Suprapubic skin (tissue), 4 donors: ENCODE data around the gene MTERF2. TPM values are rescaled to one million over a fixed set of nuclear protein-coding genes. Genes with fewer than 3 reads are reported as not detected.

Source experiments
- DNase-seq, 2 donors: peaks; one replicate each; pipeline ENCODE4 v3.0.0-alpha.2; 2019; ENCODE audit warnings: low spot score in 2 of 2
- H3K27ac ChIP-seq: fragments of 200-600 bp; sonication (generic); one replicate; pipeline ENCODE4 v1.5.1; 2019
- H3K27me3 ChIP-seq: fragments of 200-600 bp; sonication (generic); one replicate; pipeline ENCODE4 v1.5.1; 2019
- H3K36me3 ChIP-seq: fragments of 200-600 bp; sonication (generic); one replicate; pipeline ENCODE4 v1.5.1; 2019
- H3K4me1 ChIP-seq: fragments of 200-600 bp; sonication (generic); one replicate; pipeline ENCODE4 v1.5.1; 2019
- H3K4me3 ChIP-seq: fragments of 200-600 bp; sonication (generic); one replicate; pipeline ENCODE4 v1.5.1; 2019; ENCODE audit warnings: mild to moderate bottlenecking
- H3K9me3 ChIP-seq: fragments of 200-600 bp; sonication (generic); one replicate; pipeline ENCODE4 v1.5.1; 2019
- CTCF ChIP-seq, 2 donors: fragments of 200-600 bp in 1 of 2; fragments of 450-650 bp in 1 of 2; sonication (generic) in 1 of 2; IDR thresholded peaks; one replicate each; pipeline ENCODE4 v1.5.1; 2016 to 2019; ENCODE audit warnings: antibody characterized with exemption in 2 of 2, mild to moderate bottlenecking in 1 of 2, moderate library complexity in 1 of 2
- EP300 ChIP-seq: sonication (generic); formaldehyde crosslinking; IDR thresholded peaks from one replicate; pipeline ENCODE4 v1.6.1; 2017; ENCODE audit warnings: antibody characterized with exemption
- POLR2A ChIP-seq, 2 donors: fragments of 450-650 bp; IDR thresholded peaks; one replicate each; pipeline ENCODE4 v1.6.1; 2017; ENCODE audit warnings: antibody characterized with exemption in 2 of 2, mild to moderate bottlenecking in 2 of 2, moderate library complexity in 2 of 2
- POLR2AphosphoS5 ChIP-seq, 3 donors: sonication (generic); formaldehyde crosslinking; IDR thresholded peaks; one replicate each; pipeline ENCODE4 v1.6.1; 2017; ENCODE audit warnings: antibody characterized with exemption in 3 of 3
- WGBS: methylation state at CpG from one replicate; pipeline ENCODE4 v1.1.5; 2018; 5-methylcytosine and 5-hydroxymethylcytosine counted together
- total RNA-seq, 4 donors: library from RNA; depleted of rRNA; stranded (reverse); fragments of >200 nt; gene quantifications; one replicate each; pipeline ENCODE4 v1.1.0, GENCODE V29; 2016

The MTERF2 gene
- total RNA-seq, 4 donors from 2014 or later = 9.4 to 20.7 (median 16.3) TPM

GRCh38 chr12:106975993-106976658 lies 10.8 kb downstream of the MTERF2 start:
- no peak overlapping the region for H3K27ac ChIP-seq
- no peak for DNase-seq

GRCh38 chr12:106975098-106975497 lies 11.8 kb downstream of the MTERF2 start:
- Histone ChIP-seq H3K27ac (no peak overlapping the region), H3K9me3 (no peaks in the 10 kb centered on the region), H3K4me3 (no peak overlapping the region), H3K4me1 (peaks cover 17% of the 10 kb centered on the region), H3K36me3 (peaks cover 11% of the 10 kb centered on the region), H3K27me3 (no peaks in the 10 kb centered on the region)
- no peak for DNase-seq
- TF ChIP-seq EP300 (no peak), POLR2A (IDR thresholded peaks at IDR 0.05) (no peak), POLR2AphosphoS5 (IDR thresholded peaks at IDR 0.05) (no peak), CTCF (IDR thresholded peaks at IDR 0.05) (no peak)
- WGBS = 95% methylated on average over 8 of the region's 8 CpGs

More at GRCh38 chr12:106975993-106976658, 10.8 kb downstream of the MTERF2 start:
- peaks cover 6% of the 10 kb centered on the region for H3K36me3 ChIP-seq
- no peaks in the 10 kb centered on the region for H3K9me3 ChIP-seq
- H3K27me3 ChIP-seq = no peaks in the 10 kb centered on the region
- no peak overlapping the region for H3K4me3 ChIP-seq
- peaks cover 17% of the 10 kb centered on the region for H3K4me1 ChIP-seq
- 87% methylated on average over 3 of the region's 3 CpGs for WGBS
- TF ChIP-seq EP300 = no peak
- TF ChIP-seq POLR2AphosphoS5 (IDR thresholded peaks at IDR 0.05) = no peak
- TF ChIP-seq CTCF (IDR thresholded peaks at IDR 0.05) = no peak
- TF ChIP-seq POLR2A (IDR thresholded peaks at IDR 0.05) = no peak

GRCh38 chr12:106974511-106974910 lies 12.4 kb downstream of the MTERF2 start:
- Histone ChIP-seq H3K27ac (no peak overlapping the region), H3K4me1 (peaks cover 17% of the 10 kb centered on the region), H3K4me3 (no peak overlapping the region), H3K9me3 (no peaks in the 10 kb centered on the region), H3K27me3 (no peaks in the 10 kb centered on the region), H3K36me3 (peaks cover 11% of the 10 kb centered on the region)
- no peak for TF ChIP-seq CTCF (IDR thresholded peaks at IDR 0.05)
- no peak for TF ChIP-seq POLR2A (IDR thresholded peaks at IDR 0.05)
- TF ChIP-seq POLR2AphosphoS5 (IDR thresholded peaks at IDR 0.05) = no peak
- no peak for TF ChIP-seq EP300
- 88% methylated on average over 3 of the region's 3 CpGs for WGBS
- no peak for DNase-seq

DNA sequence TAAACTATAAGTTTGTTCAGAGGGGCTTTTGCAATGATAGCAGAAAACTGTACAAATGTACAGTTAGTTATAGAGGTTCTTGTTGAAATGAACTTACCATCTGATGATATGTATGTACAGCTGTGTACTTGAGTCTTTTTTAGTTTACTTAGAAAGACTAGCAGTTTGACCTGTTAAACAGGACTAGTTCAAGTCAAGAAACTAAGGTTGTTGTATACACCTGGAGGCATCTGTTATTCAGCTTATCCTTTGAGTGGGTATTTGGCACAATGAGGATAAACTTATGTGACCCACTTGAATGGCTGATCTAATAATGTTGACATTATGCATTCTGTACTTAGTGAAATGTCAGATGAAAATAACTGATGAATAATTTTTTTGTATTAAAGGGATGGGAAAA lies 13.4 kb downstream of the MTERF2 start:
- no peak overlapping the region for H3K27ac ChIP-seq
- DNase-seq = no peak
- H3K27me3 ChIP-seq = no peaks in the 10 kb centered on the region
- H3K4me1 ChIP-seq = peaks cover 16% of the 10 kb centered on the region
- no peak for TF ChIP-seq POLR2AphosphoS5 (IDR thresholded peaks at IDR 0.05)
- TF ChIP-seq CTCF (IDR thresholded peaks at IDR 0.05) = no peak
- TF ChIP-seq POLR2A (IDR thresholded peaks at IDR 0.05) = no peak
- no peak for TF ChIP-seq EP300
- no peaks in the 10 kb centered on the region for H3K9me3 ChIP-seq
- H3K4me3 ChIP-seq = no peak overlapping the region
- peaks cover 14% of the 10 kb centered on the region for H3K36me3 ChIP-seq

- Histone ChIP-seq H3K4me3 (no peak overlapping the region), H3K36me3 (peaks cover 29% of the 10 kb centered on the region), H3K27ac (no peak overlapping the region), H3K27me3 (no peaks in the 10 kb centered on the region), H3K9me3 (no peaks in the 10 kb centered on the region), H3K4me1 (peaks cover 1% of the 10 kb centered on the region)
- no peak for DNase-seq
- TF ChIP-seq POLR2AphosphoS5 (IDR thresholded peaks at IDR 0.05) = no peak
- no peak for TF ChIP-seq EP300
- TF ChIP-seq CTCF (IDR thresholded peaks at IDR 0.05) = no peak
- no peak for TF ChIP-seq POLR2A (IDR thresholded peaks at IDR 0.05)
- WGBS = 95% methylated on average over 2 of the region's 2 CpGs
These were observed 15.9 kb downstream of the MTERF2 start for GRCh38 chr12:106971065-106971464.
